ENCODE measurements around the gene CCL2. TPM values are rescaled to one million over a fixed set of nuclear protein-coding genes. Genes with fewer than 3 reads are reported as not detected.

The CCL2 gene
- total RNA-seq, 1 experiment from 2014 or later: not detected

DNA sequence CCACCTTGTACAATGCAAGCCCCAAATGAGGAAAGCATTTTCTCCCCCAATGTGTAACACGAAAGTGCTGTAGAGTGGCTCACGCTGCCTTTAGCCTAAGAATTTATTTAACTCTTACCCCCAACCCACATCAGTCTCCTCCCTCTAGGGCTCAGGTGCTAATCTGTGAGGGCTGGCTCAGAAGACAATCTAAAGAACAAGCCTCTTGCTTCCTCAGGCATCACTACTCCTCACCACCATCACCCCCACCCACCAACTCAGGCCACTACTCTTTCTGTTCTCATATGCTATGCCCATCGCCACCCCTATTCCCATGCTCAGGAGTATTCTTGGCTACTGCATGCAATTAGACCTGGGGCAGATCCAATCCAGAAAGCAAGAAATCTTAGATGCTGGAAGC lies 3.9 kb upstream of the CCL2 start:
- Histone ChIP-seq H4K20me1 (ENCODE audit: insufficient read depth) (no peaks in the 10 kb centered on the region), H3K27me3 (ENCODE audit: insufficient read depth, low read length) (no peaks in the 10 kb centered on the region; the same call in 1 of the 2 replicates), H3K4me3 (replicated peaks in 1 of 2; ENCODE audit: low read depth in 1 of 2, low read length in 2 of 2) (no peak overlapping the region), H3K27ac (ENCODE audit: low read depth, low read length) (no peak overlapping the region), H3K36me3 (ENCODE audit: control insufficient read depth in 1 of 2, insufficient read depth in 2 of 2, low read length in 2 of 2) (no peaks in the 10 kb centered on the region), H3K4me1 (ENCODE audit: control insufficient read depth in 1 of 2, insufficient read depth in 2 of 2, low read length in 2 of 2) (no peaks in the 10 kb centered on the region), H3K9me2 (ENCODE audit: insufficient read depth) (no peaks in the 10 kb centered on the region), H2AFZ (ENCODE audit: low read depth, low read length, poor library complexity, severe bottlenecking) (no peak overlapping the region), H3K9ac (ENCODE audit: low read length) (no peak overlapping the region), H3K79me2 (ENCODE audit: insufficient read depth, low read length) (no peaks in the 10 kb centered on the region), H3K4me2 (ENCODE audit: low read length) (no peak overlapping the region), H3K9me3 (ENCODE audit: control insufficient read depth in 1 of 2, insufficient read depth in 1 of 2, low read depth in 1 of 2, low read length in 2 of 2) (no peaks in the 10 kb centered on the region)
- DNase-seq (ENCODE audit: low read depth, low spot score): no peak
- BruUV-seq (replicated peaks): no TSS peak
- RAD21 ChIA-PET (ENCODE audit: low non-redundant PET in 1 of 2, low total read pairs in 2 of 2, uncharacterized antibody in 2 of 2, unreplicated experiment in 2 of 2): no interaction called here
- ATAC-seq: no peak
- no peak for TF ChIP-seq EZH2phosphoT487 (IDR thresholded peaks at IDR 0.05; ENCODE audit: borderline replicate concordance)
- TF ChIP-seq EZH2 (IDR thresholded peaks at IDR 0.05): no peak
- TF ChIP-seq ZFX (IDR thresholded peaks at IDR 0.05): no peak
- no peak for TF ChIP-seq JUND (IDR thresholded peaks at IDR 0.05)
- TF ChIP-seq, protein P1, sequence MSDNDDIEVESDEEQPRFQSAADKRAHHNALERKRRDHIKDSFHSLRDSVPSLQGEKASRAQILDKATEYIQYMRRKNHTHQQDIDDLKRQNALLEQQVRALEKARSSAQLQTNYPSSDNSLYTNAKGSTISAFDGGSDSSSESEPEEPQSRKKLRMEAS (IDR thresholded peaks at IDR 0.05): no peak
- no peak for TF ChIP-seq SRF (IDR thresholded peaks at IDR 0.05; ENCODE audit: low read depth)
- POLR2A ChIA-PET: no interaction called here
- intact Hi-C loops (cut with micrococcal nuclease): no loop called here
- CTCF ChIA-PET: no interaction called here

DNA sequence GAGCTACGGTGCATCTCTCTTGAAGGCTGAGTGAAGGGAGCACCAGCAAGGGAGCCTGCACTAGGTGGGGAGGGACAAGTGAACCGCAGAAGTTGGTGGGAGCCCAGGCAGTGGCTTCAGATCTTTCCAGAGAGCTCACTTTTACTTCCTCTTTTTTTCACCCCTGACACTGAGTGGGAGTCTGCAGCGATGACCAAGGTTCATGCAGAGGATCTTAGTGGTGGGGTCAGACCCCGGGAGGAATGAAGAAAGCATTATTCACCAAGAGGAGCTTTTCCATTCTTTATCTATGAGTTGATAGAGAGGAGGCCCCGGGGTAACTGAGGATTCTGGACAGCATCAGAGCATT lies 3.0 kb upstream of the CCL2 start:
- POLR2A ChIA-PET: no interaction called here
- no peak for DNase-seq (ENCODE audit: low read depth, low spot score)

More for the DNA sequence above, 3.0 kb upstream of the CCL2 start:
- no peaks in the 10 kb centered on the region for H3K36me3 ChIP-seq (ENCODE audit: control insufficient read depth in 1 of 2, insufficient read depth in 2 of 2, low read length in 2 of 2)
- BruUV-seq (replicated peaks): no TSS peak
- no peaks in the 10 kb centered on the region for H4K20me1 ChIP-seq (ENCODE audit: insufficient read depth)
- intact Hi-C loops (cut with micrococcal nuclease): no loop called here
- no peak overlapping the region for H3K27ac ChIP-seq (ENCODE audit: low read depth, low read length)
- H2AFZ ChIP-seq (ENCODE audit: low read depth, low read length, poor library complexity, severe bottlenecking): no peak overlapping the region
- no peaks in the 10 kb centered on the region for H3K9me2 ChIP-seq (ENCODE audit: insufficient read depth)
- no peak overlapping the region for H3K4me2 ChIP-seq (ENCODE audit: low read length)
- no peaks in the 10 kb centered on the region for H3K79me2 ChIP-seq (ENCODE audit: insufficient read depth, low read length)
- no peak overlapping the region for H3K4me3 ChIP-seq (replicated peaks in 1 of 2; ENCODE audit: low read depth in 1 of 2, low read length in 2 of 2)
- H3K9ac ChIP-seq (ENCODE audit: low read length): no peak overlapping the region
- no peaks in the 10 kb centered on the region for H3K4me1 ChIP-seq (ENCODE audit: control insufficient read depth in 1 of 2, insufficient read depth in 2 of 2, low read length in 2 of 2)
- no peaks in the 10 kb centered on the region for H3K9me3 ChIP-seq (ENCODE audit: control insufficient read depth in 1 of 2, insufficient read depth in 1 of 2, low read depth in 1 of 2, low read length in 2 of 2)
- H3K27me3 ChIP-seq (ENCODE audit: insufficient read depth, low read length): no peaks in the 10 kb centered on the region; the same call in 1 of the 2 replicates
- TF ChIP-seq SRF (IDR thresholded peaks at IDR 0.05; ENCODE audit: low read depth) (no peak), EZH2 (IDR thresholded peaks at IDR 0.05) (no peak), POLR2AphosphoS5 (IDR thresholded peaks at IDR 0.05; ENCODE audit: low read depth, low read length) (no peak), ZNF274 (IDR thresholded peaks at IDR 0.05; ENCODE audit: low read depth, low read length) (no peak), FOSL1 (IDR thresholded peaks at IDR 0.05; ENCODE audit: low read depth) (no peak), ELF1 (IDR thresholded peaks at IDR 0.05; ENCODE audit: borderline replicate concordance, low read depth) (no peak), POLR2A (IDR thresholded peaks at IDR 0.05; ENCODE audit: borderline replicate concordance, extremely low read depth, insufficient read depth, insufficient read length) (no peak), RAD21 (IDR thresholded peaks at IDR 0.05; ENCODE audit: low read depth) (no peak), CBX3 (IDR thresholded peaks at IDR 0.05; ENCODE audit: low read depth) (no peak)
- TF ChIP-seq, protein P2, sequence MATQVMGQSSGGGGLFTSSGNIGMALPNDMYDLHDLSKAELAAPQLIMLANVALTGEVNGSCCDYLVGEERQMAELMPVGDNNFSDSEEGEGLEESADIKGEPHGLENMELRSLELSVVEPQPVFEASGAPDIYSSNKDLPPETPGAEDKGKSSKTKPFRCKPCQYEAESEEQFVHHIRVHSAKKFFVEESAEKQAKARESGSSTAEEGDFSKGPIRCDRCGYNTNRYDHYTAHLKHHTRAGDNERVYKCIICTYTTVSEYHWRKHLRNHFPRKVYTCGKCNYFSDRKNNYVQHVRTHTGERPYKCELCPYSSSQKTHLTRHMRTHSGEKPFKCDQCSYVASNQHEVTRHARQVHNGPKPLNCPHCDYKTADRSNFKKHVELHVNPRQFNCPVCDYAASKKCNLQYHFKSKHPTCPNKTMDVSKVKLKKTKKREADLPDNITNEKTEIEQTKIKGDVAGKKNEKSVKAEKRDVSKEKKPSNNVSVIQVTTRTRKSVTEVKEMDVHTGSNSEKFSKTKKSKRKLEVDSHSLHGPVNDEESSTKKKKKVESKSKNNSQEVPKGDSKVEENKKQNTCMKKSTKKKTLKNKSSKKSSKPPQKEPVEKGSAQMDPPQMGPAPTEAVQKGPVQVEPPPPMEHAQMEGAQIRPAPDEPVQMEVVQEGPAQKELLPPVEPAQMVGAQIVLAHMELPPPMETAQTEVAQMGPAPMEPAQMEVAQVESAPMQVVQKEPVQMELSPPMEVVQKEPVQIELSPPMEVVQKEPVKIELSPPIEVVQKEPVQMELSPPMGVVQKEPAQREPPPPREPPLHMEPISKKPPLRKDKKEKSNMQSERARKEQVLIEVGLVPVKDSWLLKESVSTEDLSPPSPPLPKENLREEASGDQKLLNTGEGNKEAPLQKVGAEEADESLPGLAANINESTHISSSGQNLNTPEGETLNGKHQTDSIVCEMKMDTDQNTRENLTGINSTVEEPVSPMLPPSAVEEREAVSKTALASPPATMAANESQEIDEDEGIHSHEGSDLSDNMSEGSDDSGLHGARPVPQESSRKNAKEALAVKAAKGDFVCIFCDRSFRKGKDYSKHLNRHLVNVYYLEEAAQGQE (IDR thresholded peaks at IDR 0.05; ENCODE audit: low read depth): no peak
- ATAC-seq: no peak
- RAD21 ChIA-PET (ENCODE audit: low non-redundant PET in 1 of 2, low total read pairs in 2 of 2, uncharacterized antibody in 2 of 2, unreplicated experiment in 2 of 2): no interaction called here
- CTCF ChIA-PET: no interaction called here

All from HCT116 (cell line).